Osteoblast (primary cell): ENCODE data around the gene DRD2. TPM values are rescaled to one million over a fixed set of nuclear protein-coding genes. Genes with fewer than 3 reads are reported as not detected.
A peak's percentile ranks its signal among the peaks of the same experiment; 100 is the strongest.

ENCODE experiments used
- DNase-seq: peaks from one replicate; pipeline ENCODE4 v3.0.0; 2011; ENCODE audit warnings: low spot score, mixed read lengths; ENCODE audit not compliant: insufficient read length; ENCODE audit errors: missing footprints
- H2AFZ ChIP-seq: 2 replicates; pipeline ENCODE4 v1.6.0; 2011; ENCODE audit warnings: mild to moderate bottlenecking, low read length
- H3K27ac ChIP-seq: 2 replicates; pipeline ENCODE4 v1.5.1; 2011; ENCODE audit warnings: mild to moderate bottlenecking, low read depth, low read length, moderate library complexity
- H3K27me3 ChIP-seq: 2 replicates; pipeline ENCODE4 v1.6.0; 2012; ENCODE audit warnings: mild to moderate bottlenecking, control low read depth, inconsistent platforms, low read length, moderate library complexity; ENCODE audit not compliant: insufficient read depth
- H3K36me3 ChIP-seq: 2 replicates; pipeline ENCODE4 v1.5.1; 2011; ENCODE audit warnings: mild to moderate bottlenecking, low read length, control low read depth, moderate library complexity; ENCODE audit not compliant: insufficient read depth
- H3K4me1 ChIP-seq: 2 replicates; pipeline ENCODE4 v1.5.1; 2011; ENCODE audit warnings: mild to moderate bottlenecking, low read length, control low read depth, moderate library complexity; ENCODE audit not compliant: insufficient read depth
- H3K4me2 ChIP-seq: 2 replicates; pipeline ENCODE4 v1.6.0; 2011; ENCODE audit warnings: mild to moderate bottlenecking, low read length; ENCODE audit not compliant: insufficient read depth
- H3K4me3 ChIP-seq: fragments of 200-600 bp; sonication (generic); 3 replicates; pipeline ENCODE4 v1.5.1; 2012; ENCODE audit warnings: mild to moderate bottlenecking, low read length, inconsistent platforms; ENCODE audit not compliant: insufficient read depth
- H3K79me2 ChIP-seq: 2 replicates; pipeline ENCODE4 v1.6.0; 2012; ENCODE audit warnings: mild to moderate bottlenecking, low read length, control low read depth, inconsistent platforms; ENCODE audit not compliant: insufficient read depth
- H3K9me3 ChIP-seq: 2 replicates; pipeline ENCODE4 v1.5.1; 2011; ENCODE audit warnings: low read depth, low read length, control low read depth
- H4K20me1 ChIP-seq: 2 replicates; pipeline ENCODE4 v1.6.0; 2012; ENCODE audit warnings: mild to moderate bottlenecking, low read length, control low read depth; ENCODE audit not compliant: insufficient read depth
- total RNA-seq: library from RNA; depleted of rRNA; stranded (reverse); fragments of >200 nt; gene quantifications from 2 replicates; pipeline ENCODE4 v1.2.3, GENCODE V29; 2012
- TF ChIP-seq, protein P1 (sequence below): IDR thresholded peaks from 2 replicates; pipeline ENCODE4 v1.5.1; 2011; ENCODE audit warnings: mild to moderate bottlenecking, low read depth, low read length, moderate library complexity; ENCODE audit errors: extremely low read depth

The DRD2 gene
- total RNA-seq, 1 donor, result 0.36 TPM

GRCh38 chr11:113373306-113373705, 101.9 kb downstream of the DRD2 start:
- Histone ChIP-seq H3K79me2 (no peaks in the 10 kb centered on the region), H3K27ac (no peak overlapping the region), H3K4me3 (no peak overlapping the region), H3K9me3 (no peaks in the 10 kb centered on the region), H3K4me1 (peaks cover 9% of the 10 kb centered on the region), H3K27me3 (no peaks in the 10 kb centered on the region), H4K20me1 (no peaks in the 10 kb centered on the region), H3K36me3 (no peaks in the 10 kb centered on the region), H2AFZ (no peak overlapping the region), H3K4me2 (no peak overlapping the region)
- TF ChIP-seq, protein P1, sequence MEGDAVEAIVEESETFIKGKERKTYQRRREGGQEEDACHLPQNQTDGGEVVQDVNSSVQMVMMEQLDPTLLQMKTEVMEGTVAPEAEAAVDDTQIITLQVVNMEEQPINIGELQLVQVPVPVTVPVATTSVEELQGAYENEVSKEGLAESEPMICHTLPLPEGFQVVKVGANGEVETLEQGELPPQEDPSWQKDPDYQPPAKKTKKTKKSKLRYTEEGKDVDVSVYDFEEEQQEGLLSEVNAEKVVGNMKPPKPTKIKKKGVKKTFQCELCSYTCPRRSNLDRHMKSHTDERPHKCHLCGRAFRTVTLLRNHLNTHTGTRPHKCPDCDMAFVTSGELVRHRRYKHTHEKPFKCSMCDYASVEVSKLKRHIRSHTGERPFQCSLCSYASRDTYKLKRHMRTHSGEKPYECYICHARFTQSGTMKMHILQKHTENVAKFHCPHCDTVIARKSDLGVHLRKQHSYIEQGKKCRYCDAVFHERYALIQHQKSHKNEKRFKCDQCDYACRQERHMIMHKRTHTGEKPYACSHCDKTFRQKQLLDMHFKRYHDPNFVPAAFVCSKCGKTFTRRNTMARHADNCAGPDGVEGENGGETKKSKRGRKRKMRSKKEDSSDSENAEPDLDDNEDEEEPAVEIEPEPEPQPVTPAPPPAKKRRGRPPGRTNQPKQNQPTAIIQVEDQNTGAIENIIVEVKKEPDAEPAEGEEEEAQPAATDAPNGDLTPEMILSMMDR, result no peak
- DNase-seq, result peak; percentile 93

DNA sequence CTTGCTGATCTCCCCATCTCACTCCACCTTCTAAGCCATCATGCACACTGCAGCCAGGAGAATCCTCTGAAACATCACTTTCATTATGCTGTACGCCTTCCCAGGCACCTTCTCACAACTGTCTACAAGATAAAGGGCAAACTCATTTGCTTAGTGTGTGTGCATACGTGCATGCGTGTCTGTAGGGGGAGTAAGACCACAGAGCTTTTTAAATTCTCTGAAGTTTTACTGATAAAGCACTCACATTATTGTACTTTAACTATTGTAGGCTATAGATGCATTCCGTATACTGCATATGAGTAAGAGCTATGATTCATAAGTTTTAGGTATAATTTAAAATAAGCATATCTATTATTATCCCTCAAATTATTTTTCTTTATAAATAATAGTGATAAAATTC, 102.9 kb downstream of the DRD2 start:
- no peaks in the 10 kb centered on the region for H4K20me1 ChIP-seq
- no peaks in the 10 kb centered on the region for H3K27me3 ChIP-seq
- TF ChIP-seq, protein P1, result no peak
- no peak for DNase-seq
- no peak overlapping the region for H3K4me3 ChIP-seq
- no peaks in the 10 kb centered on the region for H3K79me2 ChIP-seq
- no peaks in the 10 kb centered on the region for H3K36me3 ChIP-seq
- H3K4me1 ChIP-seq, result peaks cover under 1% of the 10 kb centered on the region
- H3K27ac ChIP-seq, result no peak overlapping the region
- H2AFZ ChIP-seq, result no peak overlapping the region
- no peak overlapping the region for H3K4me2 ChIP-seq
- H3K9me3 ChIP-seq, result no peaks in the 10 kb centered on the region

DNA sequence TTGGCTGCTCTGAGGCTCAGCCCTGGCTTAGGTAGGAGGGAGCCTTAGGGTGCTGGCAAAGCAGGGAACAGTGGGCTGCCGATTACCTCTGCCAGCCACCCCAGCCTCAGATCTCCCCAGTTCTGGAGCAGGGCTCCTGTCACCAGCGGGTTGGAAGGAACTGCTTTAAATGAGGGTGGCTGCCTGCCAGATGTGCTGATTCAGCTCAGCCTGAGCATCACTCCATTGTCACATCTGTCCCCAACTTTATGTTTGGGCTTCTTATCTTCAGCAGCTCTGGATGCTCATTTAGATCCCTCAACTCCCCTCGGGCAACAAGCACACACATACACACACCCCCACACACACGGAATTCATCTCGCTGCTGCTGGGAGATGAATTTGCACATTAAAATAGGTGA, 104.6 kb downstream of the DRD2 start:
- H3K36me3 ChIP-seq, result no peaks in the 10 kb centered on the region
- H4K20me1 ChIP-seq, result no peaks in the 10 kb centered on the region
- no peak overlapping the region for H3K4me2 ChIP-seq
- H3K4me1 ChIP-seq, result no peaks in the 10 kb centered on the region
- no peaks in the 10 kb centered on the region for H3K27me3 ChIP-seq
- H3K27ac ChIP-seq, result no peak overlapping the region
- no peaks in the 10 kb centered on the region for H3K79me2 ChIP-seq
- H3K4me3 ChIP-seq, result no peak overlapping the region
- TF ChIP-seq, protein P1, result no peak
- DNase-seq, result no peak
- H3K9me3 ChIP-seq, result no peaks in the 10 kb centered on the region
- no peak overlapping the region for H2AFZ ChIP-seq

DNA sequence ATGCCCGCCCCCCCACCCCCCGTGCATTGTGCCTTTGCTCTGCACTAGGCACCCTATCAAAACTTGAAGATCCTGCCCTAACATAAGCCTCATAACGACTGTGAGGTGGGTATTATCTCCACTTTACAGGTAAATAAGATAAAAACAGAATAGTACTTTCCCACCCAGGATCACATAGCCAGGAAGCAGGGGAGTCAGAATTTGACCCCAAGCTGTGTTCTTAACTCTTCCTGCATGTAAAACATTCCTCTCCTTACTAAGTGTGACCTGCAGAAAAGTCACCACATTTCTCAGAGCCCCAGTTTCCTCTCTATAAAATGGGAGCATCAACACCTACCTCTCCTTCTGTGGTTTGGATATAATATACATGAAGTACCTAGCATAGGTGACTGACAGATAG, 105.8 kb downstream of the DRD2 start:
- no peak overlapping the region for H3K27ac ChIP-seq
- no peak overlapping the region for H3K4me3 ChIP-seq
- no peaks in the 10 kb centered on the region for H3K9me3 ChIP-seq
- DNase-seq, result no peak
- H3K79me2 ChIP-seq, result no peaks in the 10 kb centered on the region
- no peaks in the 10 kb centered on the region for H4K20me1 ChIP-seq
- H2AFZ ChIP-seq, result no peak overlapping the region
- no peaks in the 10 kb centered on the region for H3K4me1 ChIP-seq
- H3K27me3 ChIP-seq, result no peaks in the 10 kb centered on the region
- no peaks in the 10 kb centered on the region for H3K36me3 ChIP-seq
- H3K4me2 ChIP-seq, result no peak overlapping the region
- TF ChIP-seq, protein P1, result no peak
